HepG2 (cell line): ENCODE measurements around the gene ZNF764. TPM values are rescaled to one million over a fixed set of nuclear protein-coding genes. Genes with fewer than 3 reads are reported as not detected.

Source experiments
- FOXP1 ChIP-seq, 2 experiments: fragments of 450-650 bp in 1 of 2; IDR thresholded peaks; 2 replicates each; pipeline ENCODE4 v1.6.1; 2017 to 2018; ENCODE audit warnings: antibody characterized with exemption in 1 of 2
- HES4 ChIP-seq: sonication (generic); formaldehyde crosslinking; IDR thresholded peaks from 2 replicates; pipeline ENCODE4 v1.9.0; 2021; ENCODE audit warnings: mild to moderate bottlenecking, missing genetic modification reagents, borderline replicate concordance
- HNF1A ChIP-seq, 2 experiments: sonication (generic) in 1 of 2; formaldehyde crosslinking in 1 of 2; IDR thresholded peaks; 2 replicates each; pipeline versions ENCODE4 v1.4.0 to v1.6.1; 2016 to 2020; ENCODE audit warnings: borderline replicate concordance in 1 of 2, low read depth in 1 of 2, mild to moderate bottlenecking in 1 of 2, missing genetic modification reagents in 1 of 2
- IRX3 ChIP-seq: sonication (generic); formaldehyde crosslinking; IDR thresholded peaks from 2 replicates; pipeline ENCODE4 v1.8.1; 2023; ENCODE audit warnings: mild to moderate bottlenecking, low read depth, missing genetic modification reagents, borderline replicate concordance
- KIAA2018 ChIP-seq: sonication (generic); formaldehyde crosslinking; IDR thresholded peaks from 2 replicates; pipeline ENCODE4 v1.5.0; 2020; ENCODE audit warnings: mild to moderate bottlenecking, missing genetic modification reagents, borderline replicate concordance
- MBD4 ChIP-seq: IDR thresholded peaks from 2 replicates; pipeline ENCODE4 v1.6.1; 2012; ENCODE audit warnings: low read length, inconsistent platforms, borderline replicate concordance
- NR3C1 ChIP-seq: sonication (generic); formaldehyde crosslinking; IDR thresholded peaks from 2 replicates; pipeline ENCODE4 v1.4.0; 2020; ENCODE audit warnings: missing genetic modification reagents
- SMAD1 ChIP-seq: sonication (generic); formaldehyde crosslinking; IDR thresholded peaks from 2 replicates; pipeline ENCODE4 v1.4.0; 2020; ENCODE audit warnings: missing genetic modification reagents, low read depth, mild to moderate bottlenecking, borderline replicate concordance
- THRA ChIP-seq: sonication (generic); formaldehyde crosslinking; IDR thresholded peaks from 2 replicates; pipeline ENCODE4 v1.4.0; 2020; ENCODE audit warnings: missing genetic modification reagents, borderline replicate concordance
- ZNF513 ChIP-seq: sonication (generic); formaldehyde crosslinking; conservative IDR thresholded peaks from 2 replicates; pipeline ENCODE4 v1.5.0; 2020; ENCODE audit warnings: missing genetic modification reagents
- ZNF530 ChIP-seq: sonication (generic); formaldehyde crosslinking; IDR thresholded peaks from 2 replicates; pipeline ENCODE4 v1.5.0; 2020; ENCODE audit warnings: low read depth, mild to moderate bottlenecking, missing genetic modification reagents
- ZNF644 ChIP-seq: IDR thresholded peaks from 2 replicates; pipeline ENCODE4 v1.6.1; 2016; ENCODE audit warnings: low read depth
- polyA plus RNA-seq, 8 experiments: library from polyadenylated mRNA; depleted of rRNA in 3 of 8; stranded (reverse) in 7 of 8; unstranded in 1 of 8; fragments of >200 nt; fragmentation: Illumina TruSeq in 4 of 8; extraction: Trizol in 4 of 8; gene quantifications; 2 replicates each; pipeline versions ENCODE4 v1.2.1 to v1.2.3, GENCODE V29; 2011 to 2016; ENCODE audit warnings: low read depth in 4 of 8, missing spikeins in 1 of 8, mixed read lengths in 1 of 8; ENCODE audit not compliant: insufficient read depth in 1 of 8
- total RNA-seq, 5 experiments: library from RNA; depleted of rRNA; stranded (reverse); fragments of >200 nt; fragmentation: Illumina TruSeq; extraction: Trizol; gene quantifications; 2 replicates each; pipeline ENCODE4 v1.2.3, GENCODE V29; 2016; ENCODE audit warnings: low read depth in 1 of 5

ZNF764 gene
- total and polyA plus RNA-seq, 2 of the 13 experiments (the other 11 are each of a cell fraction or from before 2014, with no cell fraction given) = 4.1 to 9.1 TPM

- TF ChIP-seq HNF1A (IDR thresholded peaks at IDR 0.05; ENCODE audit: low read depth) (no peak), HNF1A (CRISPR knock-in tag; IDR thresholded peaks at IDR 0.05; ENCODE audit: borderline replicate concordance) (peak; percentile 56; the same call in 1 of the 2 replicates), ZNF644 (CRISPR knock-in tag) (no peak), HES4 (CRISPR knock-in tag) (no peak; the same call in 1 of the 2 replicates), ZNF513 (CRISPR knock-in tag) (no peak), ZNF530 (no peak), THRA (CRISPR knock-in tag) (peak; percentile 59), KIAA2018 (CRISPR knock-in tag) (no peak; the same call in 1 of the 2 replicates), SMAD1 (peak; percentile 8), FOXP1 (IDR thresholded peaks at IDR 0.05) (no peak), FOXP1 (CRISPR knock-in tag; IDR thresholded peaks at IDR 0.05) (no peak; the same call in 1 of the 2 replicates), NR3C1 (CRISPR knock-in tag) (no peak), IRX3 (CRISPR knock-in tag) (peak; percentile 87), MBD4 (no peak)
These were observed 23.6 kb downstream of the ZNF764 start, which contains the start of gene ZNF747 (continued) for GRCh38 chr16:30534368-30535105.
